Jurkat, Clone E6-1 (cell line): ENCODE data around the gene EML6.
"Not testable (repeated sequence)": the region's sequence is repeated elsewhere in the genome, so short reads cannot be mapped to it uniquely, and the experiment has no call there.

Experiments
- DNase-seq: peaks from one replicate; pipeline ENCODE4 v3.0.0-alpha.2; 2011; ENCODE audit warnings: low read depth, low spot score
- H3K4me3 ChIP-seq: 2 replicates; pipeline ENCODE4 v1.5.1; 2011; ENCODE audit warnings: mild to moderate bottlenecking, low read length, control low read depth, moderate library complexity

EML6 gene

DNA sequence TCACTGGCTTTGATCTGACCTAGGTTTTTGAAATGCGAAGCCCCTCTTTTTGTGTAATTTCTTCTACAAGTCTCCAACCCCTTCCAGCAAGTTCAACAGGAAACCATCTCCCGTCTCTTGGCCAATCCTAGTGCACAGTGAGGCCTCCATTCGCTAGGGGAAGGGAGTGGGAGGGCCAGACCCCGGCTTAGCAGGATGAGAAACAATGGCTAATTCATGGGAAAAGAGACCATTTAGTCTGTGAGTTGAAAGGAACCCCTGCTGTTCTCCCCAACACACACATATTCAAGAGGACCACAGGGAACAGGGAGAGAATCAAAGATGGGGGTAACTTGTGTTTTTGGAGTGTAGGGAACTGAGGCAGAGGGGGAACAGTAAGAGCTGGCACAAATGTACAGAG is 243.8 kb downstream of the EML6 start:
- no peak for DNase-seq
- H3K4me3 ChIP-seq: no peak overlapping the region

DNA sequence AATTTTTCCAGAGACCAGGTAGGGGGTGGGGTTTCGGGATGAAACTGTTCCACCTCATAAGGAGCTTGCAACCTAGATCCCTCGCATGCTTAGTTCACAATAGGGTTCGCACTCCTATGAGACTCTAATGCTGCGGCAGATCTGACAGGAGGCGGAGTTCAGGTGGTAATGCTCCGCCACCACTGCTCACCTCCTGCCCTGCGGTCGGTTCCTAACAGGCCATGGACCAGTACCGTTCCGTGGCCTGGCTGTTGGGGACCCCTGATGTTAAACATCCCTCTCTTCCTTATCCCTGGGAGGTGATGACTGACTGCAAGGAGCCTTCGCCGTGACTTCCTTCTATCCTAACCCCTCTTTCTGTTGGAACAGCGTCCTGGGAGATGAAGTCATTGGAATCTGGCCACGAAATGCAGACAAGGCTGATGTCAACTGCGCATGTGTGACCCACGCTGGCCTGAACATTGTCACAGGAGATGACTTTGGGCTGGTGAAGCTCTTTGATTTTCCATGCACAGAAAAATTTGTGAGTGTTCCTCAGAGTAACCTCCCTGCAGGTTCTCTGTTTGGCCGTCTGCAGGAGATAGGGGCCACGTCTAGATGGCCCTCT is 244.4 kb downstream of the EML6 start:
- DNase-seq: no peak
- H3K4me3 ChIP-seq: no peak overlapping the region

DNA sequence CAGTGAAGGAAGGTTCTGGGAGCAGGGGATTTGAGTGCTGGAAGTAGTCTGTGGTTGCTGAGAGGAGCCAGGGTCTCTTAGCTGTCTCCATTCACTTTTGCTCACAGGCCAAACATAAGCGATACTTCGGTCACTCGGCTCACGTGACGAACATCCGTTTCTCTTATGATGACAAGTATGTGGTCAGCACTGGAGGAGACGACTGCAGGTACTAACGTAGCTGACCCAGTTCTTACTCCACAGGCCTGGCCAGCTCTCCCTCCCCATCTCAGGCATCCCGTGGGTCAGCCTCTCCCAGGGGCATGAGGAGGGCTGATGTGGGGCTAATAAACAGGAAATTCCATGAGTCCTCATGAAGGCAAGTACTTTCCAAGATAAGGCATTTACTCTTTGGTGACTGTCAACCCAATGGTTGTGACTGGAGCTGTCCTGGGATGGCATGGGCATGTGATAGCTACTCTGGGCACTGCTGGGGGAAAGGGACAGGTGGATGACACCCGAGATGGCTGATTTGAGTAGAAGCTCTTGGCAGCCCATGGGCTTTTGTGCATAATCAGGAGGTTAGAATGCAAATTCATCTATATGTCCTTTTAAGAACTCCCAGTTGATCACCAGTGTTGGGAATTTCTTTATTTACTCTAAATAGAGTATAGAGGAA is 245.2 kb downstream of the EML6 start:
- no peak for DNase-seq
- no peak overlapping the region for H3K4me3 ChIP-seq

DNA sequence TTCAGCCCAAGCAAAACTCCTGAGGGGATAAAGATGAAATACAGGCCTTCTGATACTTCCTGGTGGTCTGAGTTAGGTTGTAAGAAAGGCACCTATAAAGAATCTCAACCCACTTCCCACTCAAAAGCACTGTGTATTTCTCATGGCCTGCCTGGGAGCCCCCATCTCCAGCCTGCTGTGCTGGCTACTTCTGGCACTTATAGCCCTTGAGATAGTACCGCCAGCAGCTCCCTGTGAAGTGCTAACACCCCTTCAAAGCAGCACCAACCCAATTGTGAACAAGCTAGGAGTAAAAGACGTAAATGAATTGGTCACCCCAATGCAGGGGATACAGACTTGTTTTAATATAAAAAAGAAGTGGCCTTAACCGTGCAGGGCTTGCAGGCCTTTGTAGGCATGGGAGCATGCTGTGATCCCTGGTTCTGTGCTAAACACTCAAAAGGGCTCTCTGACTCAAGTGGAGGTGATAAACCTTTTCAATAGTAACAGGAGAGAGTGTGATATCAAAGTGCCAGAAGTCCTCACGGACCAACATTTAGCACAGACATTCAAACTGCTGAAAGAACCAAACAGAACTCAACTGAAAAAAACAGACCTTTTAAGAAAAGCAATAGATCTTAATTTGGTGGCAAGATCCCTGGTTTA is 246.0 kb downstream of the EML6 start:
- DNase-seq: no peak
- H3K4me3 ChIP-seq: no peak overlapping the region

DNA sequence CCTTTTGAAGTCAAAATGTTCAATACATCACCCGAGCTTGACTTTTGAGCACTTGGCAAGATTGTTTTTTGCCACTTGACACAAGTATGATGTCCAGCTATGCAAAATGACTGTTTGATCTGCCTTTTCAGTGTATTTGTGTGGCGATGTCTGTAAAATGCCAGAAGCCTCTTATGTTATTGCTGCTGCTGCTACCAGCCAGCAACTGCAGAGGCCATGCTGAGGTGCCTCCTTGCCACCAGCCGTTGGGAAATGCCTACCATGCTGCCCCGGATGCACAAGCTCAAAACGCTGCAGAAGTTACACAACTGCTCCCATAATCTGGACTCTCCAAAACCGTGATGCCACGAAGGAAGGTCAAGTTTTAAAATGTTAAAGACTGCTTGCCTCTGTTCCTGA is 246.5 kb downstream of the EML6 start:
- no peak overlapping the region for H3K4me3 ChIP-seq
- DNase-seq: no peak

DNA sequence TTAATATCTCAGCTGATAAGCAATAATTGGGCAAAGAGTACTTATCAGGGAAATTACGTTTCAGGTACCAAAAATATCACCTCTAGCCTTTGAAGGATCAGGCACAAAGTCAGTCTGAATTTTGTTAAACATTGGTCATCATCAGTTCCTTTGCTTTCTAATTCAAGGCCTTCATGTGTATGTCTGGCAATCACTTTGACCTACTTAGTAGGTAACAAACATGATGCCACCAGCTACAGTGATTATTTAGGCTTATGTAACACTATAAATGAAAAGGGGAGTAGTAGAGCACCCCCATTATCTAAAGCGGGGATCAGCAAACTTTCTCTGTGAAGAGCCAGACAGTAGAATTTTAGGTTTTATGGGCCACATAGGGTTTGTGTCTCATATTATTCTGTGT is 251.7 kb downstream of the EML6 start:
- DNase-seq: no peak
- H3K4me3 ChIP-seq: no peak overlapping the region

DNA sequence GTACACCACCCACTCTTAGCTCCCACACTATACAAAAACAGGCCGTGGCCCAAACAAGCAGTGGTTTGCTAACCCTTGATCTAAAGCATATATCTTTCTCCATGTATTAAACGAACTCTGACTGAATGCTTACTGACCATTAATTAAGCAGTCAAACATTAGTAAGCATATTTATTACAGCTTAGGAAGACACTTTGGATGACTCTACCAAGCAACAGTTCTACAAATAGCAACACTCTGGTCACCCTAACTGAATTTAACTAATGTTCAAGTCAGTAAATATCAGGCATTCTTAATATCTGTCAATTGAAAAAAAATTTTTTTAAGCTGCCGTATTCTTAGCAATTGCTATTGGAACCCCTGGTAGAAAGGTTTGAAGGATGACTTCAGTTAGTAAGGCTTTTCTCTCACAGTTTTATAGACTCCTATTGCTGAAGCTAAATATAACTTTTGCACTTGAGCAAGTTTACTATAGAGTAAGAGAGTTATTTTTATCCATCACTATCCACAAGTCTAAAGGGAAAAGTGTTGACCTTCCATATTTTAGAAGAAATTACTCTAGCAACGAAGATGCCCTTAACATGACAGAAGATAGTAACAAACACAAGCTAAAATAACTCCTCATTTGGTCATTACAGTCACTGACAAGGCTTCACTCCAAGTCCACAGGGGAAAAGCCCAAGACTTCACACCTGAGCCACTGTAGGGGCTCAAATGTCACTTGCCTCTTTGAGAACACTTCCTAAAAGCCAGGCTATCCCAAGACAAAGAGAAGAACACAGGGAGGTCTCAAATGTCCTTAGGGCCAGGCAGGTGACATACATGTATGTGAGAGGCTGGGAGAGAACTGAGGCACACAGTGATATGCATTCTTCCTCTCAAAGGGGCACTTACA is 252.4 kb downstream of the EML6 start:
- no peak overlapping the region for H3K4me3 ChIP-seq
- no peak for DNase-seq

DNA sequence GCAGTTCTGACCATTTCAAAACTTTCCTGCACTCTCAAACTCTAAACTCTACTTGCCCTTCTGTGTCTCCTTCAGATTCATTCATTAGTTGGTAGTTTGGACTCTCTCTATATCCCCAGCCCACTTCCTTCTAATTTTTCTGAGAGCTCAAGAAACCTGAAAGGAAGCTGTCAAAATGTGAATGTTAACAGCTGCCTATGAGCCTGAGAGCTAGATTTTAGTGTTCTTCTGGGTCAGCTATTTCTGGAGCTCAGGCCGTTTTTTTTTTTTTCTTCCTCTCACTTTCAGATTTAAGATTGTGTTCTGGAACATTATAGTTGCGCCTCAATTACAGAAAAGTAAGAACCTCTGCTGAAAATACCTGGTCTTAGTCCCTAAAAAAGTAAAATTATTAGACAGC is 253.7 kb downstream of the EML6 start:
- no peak for DNase-seq
- H3K4me3 ChIP-seq: no peak overlapping the region

DNA sequence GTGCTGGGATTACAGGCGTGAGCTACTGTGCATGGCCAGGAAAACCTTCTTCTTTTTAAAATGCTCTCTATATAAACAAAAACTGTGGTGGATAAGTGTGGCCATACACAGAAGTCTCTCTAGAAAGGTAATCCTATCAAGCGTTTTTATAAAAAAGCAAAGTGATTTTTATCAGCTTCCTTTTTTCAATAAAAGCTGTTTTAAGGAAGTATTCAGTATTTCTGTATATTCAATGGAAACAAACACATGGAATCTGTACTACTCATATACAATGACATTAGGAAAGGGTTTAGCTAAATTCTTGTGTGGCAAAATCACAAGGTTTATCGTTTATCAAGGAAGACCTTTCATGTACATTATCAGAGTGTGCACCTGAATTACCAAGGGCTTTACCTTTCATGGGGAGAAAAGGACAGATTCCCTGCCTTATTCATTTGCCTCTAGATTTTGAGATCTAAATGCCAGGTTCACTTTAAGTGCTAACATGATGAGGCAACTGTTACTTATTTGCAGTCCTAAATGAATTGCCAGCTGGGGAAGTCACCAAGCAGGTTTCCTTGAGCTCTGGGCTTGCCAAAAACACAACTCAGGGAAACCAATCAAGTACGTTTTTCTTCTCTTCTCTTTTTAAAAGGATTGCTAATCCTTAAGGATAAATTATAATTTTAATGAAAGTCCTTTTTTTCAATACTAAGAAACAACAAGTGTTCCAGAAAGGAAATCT is 256.0 kb downstream of the EML6 start:
- DNase-seq: no peak
- H3K4me3 ChIP-seq: no peak overlapping the region

DNA sequence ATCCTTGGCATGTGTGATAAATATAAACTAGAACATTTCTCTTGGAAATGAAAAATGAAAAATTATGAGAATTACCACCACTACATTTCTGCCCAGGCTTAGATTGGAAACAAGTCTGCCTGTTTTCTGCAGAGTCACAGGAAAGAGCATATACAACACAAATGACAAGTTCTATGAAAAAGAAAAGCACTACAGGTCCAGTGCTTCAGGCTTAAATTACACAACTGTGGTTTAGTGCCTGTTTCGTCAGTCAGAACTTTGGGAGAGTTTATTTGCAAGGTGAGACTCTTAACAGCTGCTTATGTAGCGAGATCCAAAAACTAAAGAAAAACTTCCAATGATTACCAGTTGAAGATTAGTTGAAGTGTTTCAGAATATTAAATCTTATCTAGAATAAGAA is 257.9 kb downstream of the EML6 start:
- H3K4me3 ChIP-seq: no peak overlapping the region
- DNase-seq: no peak

DNA sequence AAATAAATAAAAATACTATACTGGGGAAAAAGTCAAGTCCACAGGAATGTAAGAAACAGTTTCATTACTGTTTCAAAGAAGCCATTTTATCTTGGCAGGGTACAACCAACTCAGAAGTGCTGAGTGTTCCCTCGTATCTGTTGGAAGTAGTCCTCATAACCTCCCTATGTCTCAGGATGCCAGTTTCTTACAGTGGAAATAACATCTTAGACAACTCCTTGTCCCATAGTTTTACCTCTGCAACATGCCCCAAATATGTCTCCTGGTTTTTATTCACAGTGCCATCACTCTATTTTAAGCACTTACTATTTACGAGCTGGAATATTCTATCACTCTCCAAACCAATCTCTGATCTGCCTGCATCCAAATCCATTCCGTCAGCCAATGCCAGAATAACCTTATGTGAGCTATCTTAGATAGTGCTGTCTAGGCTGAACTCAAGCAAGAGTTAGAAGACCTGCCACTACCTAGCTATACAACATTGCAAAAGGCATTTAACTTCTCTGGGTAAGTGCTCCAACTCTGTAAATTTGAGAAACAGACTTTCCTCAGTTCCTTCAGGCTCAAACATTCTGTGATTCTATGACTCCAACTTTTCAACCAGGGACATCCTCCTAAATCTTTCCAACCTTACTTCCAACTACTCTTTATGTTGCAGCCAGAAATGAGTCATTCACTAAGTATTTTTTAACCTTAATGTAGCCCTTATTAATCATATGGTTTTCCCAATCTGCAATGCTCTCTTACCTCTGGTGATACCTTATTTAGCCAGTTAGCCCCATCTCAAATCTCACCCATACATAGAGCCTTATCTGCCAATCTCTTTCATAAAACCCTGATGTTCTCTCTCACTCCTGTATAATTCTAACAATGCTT is 260.1 kb downstream of the EML6 start:
- DNase-seq: no peak
- no peak overlapping the region for H3K4me3 ChIP-seq

DNA sequence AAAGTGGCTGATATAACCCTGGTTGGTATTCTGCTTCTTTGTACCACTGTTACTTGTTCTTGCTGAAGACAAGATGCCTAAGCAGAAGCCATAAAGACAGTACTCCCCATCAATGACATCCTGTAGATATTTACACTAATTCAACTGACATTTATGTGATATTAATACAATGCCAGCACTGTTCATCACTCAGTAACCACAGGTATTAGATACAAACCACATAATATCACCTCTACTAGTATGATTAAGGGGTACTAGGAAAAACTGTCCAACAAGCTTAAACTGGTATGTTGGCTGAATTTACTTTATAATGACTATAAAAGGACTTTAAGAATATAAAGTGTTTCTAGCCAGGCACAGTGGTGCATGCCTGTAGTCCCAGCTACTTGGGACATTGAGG is 261.0 kb downstream of the EML6 start:
- no peak for DNase-seq

DNA sequence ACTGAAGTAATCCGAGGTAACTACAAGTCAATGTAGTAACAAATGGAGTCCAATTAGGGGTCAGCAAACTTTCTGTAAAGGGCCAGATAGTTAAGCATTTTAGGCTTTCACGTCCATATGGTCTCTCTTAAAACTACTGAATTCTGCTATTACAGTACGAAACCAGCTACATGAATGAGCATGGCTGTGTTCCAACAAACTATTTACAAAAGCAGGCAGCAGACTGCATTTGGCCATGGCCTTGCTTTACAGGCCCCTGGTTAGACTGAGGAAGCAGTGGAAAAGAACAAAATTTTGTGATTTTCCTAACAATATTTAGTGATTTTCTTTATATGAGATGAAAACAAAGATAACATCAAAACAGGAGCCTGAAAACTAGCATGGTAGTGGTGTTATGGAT is 262.8 kb downstream of the EML6 start:
- DNase-seq: no peak
- no peak overlapping the region for H3K4me3 ChIP-seq

More for the DNA sequence above, 261.0 kb downstream of the EML6 start:
- H3K4me3 ChIP-seq: no peak overlapping the region

DNA sequence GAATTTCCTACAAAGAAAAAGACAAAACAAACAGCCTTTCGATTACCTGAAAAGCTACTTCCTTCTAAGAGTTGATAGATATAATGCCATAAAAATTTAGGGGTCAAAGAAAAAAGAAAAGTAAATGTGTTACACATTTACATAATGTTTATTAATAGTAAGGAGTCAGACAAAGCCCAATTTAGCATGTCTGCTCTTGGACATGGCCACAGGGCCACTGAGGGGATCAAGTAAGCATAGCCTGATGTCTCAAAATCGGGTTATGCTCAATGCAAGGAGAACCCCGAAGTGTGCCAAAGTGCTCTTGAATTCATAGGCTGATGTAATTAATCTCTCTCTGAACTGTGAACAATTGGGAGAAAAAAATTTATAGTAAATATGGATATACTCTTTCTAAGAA is 265.1 kb downstream of the EML6 start:
- DNase-seq: no peak
- no peak overlapping the region for H3K4me3 ChIP-seq

DNA sequence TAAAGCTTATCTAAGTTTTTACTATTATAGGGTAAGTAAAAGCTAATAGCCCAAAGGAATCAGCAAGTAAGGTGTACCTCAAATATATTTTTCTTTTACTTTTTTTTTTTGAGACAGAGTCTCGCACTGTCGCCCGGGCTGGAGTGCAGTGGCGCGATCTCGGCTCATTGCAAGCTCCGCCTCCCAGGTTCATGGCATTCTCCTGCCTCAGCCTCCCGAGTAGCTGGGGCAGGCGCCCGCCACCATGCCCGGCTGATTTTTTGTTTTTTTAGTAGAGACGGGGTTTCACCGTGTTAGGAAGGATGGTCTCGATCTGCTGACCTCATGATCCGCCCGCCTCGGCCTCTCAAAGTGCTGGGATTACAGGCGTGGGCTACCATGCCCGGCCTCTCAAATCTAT is 267.2 kb downstream of the EML6 start:
- DNase-seq, H3K4me3 ChIP-seq: not testable (repeated sequence)

DNA sequence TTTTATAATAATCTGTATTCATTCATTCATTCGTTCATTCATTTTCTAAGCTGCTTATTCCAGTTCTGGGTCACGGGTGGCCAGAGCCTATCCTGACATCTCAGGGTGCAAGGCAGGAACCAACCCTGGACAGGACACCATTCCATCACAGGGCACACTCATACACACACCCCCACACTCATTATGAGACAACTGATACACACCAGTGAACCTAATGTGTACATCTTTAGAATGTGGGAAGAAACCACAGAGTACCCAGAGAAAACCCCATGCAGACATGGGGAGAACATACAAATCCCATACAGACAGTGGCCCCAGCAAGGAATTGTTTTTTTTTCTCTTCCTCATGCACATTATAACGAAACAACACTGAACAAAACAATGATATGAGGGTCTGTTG is 272.1 kb downstream of the EML6 start:
- no peak overlapping the region for H3K4me3 ChIP-seq
- DNase-seq: no peak

DNA sequence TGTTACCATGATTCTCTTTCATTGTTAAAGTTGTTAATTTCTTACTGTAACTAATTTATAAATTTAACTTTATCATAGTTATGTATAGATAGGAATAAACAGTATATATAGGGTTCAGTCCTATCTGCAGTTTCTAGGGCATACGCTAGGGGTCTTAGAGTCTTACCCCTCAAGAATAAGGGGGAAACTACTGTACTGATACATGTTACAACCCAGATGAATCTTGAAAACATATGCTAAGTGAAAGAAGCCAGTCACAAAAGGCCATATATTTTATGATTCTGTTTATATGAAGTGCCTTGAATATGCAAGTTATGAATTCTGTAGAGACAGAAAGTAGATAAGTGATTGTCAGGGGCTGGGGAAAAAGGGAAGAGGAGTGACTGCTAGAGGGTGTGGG is 274.4 kb downstream of the EML6 start:
- H3K4me3 ChIP-seq: no peak overlapping the region
- peak; percentile 55 for DNase-seq

DNA sequence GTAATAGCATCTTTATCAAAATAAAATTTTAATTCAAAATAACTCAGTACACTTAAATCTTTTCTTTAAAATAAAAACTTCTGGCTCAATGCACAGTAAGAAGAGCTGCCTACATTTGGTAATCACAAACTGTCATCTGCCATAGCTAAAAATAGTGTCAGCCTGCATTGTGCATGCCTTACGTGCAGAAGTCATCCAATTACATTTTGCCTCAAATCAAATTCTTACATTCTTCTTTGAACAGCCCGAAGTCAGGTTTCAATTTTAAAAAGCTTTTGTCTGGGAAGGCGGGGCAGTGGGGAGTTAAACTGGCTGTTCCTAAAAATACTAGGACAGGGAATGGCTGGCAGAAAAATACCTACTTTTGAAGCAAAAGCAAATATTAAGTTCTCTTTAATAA is 275.7 kb downstream of the EML6 start:
- H3K4me3 ChIP-seq: no peak overlapping the region
- DNase-seq: peak; percentile 35
